Activated CD4-positive, alpha-beta T cell treated with anti-CD3 and anti-CD28 coated beads, Interleukin-2, Interleukin-6, amounts not matched to agents 100 ng/mL and 50 ng/mL, durations not matched to agents 16 hours and 8 hours (primary cell): ENCODE measurements around the gene NR6A1.
"Not testable (repeated sequence)": the region's sequence is repeated elsewhere in the genome, so short reads cannot be mapped to it uniquely, and the experiment has no call there.

Experiments used
- DNase-seq: peaks from one replicate; pipeline ENCODE4 v3.0.0-alpha.2; 2020

The NR6A1 gene

DNA sequence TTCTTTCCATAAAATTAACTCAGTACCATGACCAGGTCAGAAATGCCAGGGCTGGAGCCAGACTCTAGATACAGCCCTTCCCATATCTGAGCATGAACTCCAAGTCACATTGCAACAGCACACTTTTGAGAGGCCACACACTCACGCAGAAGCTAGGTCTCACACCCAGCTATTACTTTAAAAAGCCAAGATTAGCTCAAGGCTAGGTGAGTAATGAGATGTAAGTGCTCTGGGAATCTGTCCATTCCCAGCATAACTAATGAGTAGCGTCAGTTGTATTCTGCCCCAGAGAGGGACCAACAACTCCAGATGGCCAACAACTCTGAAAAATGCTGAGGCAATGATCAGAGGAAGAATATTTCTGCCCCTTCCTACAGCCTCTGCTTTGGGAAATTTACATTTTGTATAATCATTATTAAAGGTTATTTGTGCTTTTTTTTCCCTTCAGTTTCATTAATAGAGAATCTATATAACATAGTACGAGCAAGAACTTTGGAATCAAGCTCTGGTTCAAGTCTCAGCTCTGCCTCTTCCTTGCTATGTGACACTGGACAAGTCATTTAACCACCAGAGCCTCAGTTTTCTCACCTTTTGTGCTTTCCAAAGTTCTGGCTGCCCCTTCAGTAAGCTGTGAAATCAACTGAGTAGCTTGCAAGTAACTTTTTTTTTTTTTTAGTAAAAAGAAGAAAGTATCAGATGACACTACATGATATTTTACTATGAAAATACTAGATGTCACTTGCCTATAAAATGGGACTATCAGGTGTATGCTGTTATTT lies 118.3 kb downstream of the NR6A1 start:
- DNase-seq, result no peak

DNA sequence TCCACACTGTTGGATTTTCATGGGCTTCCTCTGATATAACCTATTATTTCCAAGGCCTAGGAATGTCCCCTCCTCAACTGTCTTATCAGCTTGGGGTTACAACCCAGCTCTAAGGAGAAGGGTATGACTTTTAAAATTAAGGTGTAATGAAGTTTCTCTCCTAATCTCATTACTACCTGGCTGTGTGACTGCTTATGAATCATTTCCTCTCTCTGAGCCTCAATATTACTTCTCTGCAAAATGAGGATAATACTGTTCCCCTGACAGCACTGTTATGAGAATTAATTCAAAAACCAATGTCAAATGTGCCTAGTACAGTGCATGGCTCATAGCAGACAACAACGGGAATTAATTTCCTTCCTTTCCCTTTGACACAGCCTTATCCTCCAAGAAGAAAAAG lies 118.9 kb downstream of the NR6A1 start:
- DNase-seq, result no peak

DNA sequence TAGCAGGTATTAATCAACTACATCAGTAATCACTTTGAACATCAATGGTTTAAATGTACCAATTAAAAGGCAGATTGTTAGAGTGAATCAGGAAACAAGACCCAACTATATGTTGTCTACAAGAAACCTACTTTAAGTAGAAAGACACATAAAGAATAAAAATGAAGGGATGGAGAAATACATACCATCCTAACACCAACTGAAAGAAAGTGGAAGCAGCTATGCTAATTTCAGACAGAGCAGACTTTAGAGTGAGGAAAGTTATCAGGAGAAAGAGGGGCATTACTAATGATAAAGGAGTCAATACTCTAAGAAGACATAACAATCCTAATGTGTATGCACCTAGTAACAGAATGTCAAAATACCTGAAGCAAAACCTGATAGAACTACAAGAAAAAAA lies 125.8 kb downstream of the NR6A1 start:
- no peak for DNase-seq

DNA sequence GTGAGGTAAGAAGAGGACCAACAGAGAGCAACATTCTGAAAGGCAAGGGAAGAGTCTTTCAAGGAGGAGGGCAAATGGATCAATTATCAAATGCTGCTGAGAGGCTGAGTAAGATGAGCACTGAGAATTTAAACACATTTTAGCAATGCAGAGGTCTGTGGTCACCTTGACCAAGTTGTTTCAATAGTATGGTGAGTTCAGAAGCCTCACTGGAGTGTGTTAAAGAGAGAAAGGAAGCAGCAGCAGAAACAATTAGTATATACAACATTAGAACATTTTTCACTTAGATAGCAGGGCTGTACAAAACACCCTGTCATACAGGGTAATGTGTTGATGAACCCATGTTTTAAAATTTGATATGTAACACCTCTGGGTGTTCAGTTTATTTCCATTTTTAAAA lies 131.5 kb downstream of the NR6A1 start:
- DNase-seq, result no peak

DNA sequence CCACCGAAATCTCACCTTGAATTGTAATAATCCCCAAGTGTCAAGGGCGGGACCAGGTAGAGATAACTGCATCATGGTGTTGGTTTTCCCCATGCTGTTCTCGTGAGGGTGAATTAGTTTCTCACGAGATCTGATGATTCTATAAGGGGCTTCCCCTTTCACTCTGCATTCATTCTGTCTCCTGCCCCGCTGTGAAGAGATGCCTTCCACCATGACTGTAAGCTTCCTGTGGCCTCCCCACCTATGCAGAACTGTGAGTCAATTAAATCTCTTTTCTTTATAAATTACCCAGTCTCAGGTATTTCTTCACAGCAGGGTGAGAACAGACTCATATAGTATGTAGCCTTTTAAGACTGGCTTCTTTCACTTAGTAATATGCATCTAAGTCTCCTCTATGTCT lies 135.8 kb downstream of the NR6A1 start:
- no peak for DNase-seq

DNA sequence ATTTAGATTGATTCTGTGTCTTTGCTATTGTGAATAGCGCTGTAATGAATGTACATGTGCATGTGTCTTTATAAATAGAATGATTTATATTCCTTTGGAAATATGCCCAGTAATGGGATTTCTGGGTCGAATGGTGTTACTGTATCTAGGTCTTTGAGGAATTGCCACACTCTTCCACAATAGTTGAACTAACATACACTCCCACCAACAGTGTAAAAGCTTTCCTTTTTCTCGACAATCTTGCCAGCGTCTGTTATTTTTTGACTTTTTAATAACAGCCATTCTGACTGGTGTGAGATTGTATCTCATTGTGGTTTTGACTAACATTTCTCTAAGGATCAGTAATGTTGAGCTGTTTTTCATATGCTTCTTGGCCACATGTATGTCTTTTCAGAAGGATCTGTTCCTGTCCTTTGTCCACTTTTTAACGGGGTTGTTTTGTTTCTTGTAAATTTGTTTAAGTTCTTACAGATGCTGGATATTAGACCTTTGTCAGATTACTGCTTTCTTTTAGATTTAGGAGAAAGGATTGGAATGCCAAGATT lies 139.0 kb downstream of the NR6A1 start:
- no peak for DNase-seq

DNA sequence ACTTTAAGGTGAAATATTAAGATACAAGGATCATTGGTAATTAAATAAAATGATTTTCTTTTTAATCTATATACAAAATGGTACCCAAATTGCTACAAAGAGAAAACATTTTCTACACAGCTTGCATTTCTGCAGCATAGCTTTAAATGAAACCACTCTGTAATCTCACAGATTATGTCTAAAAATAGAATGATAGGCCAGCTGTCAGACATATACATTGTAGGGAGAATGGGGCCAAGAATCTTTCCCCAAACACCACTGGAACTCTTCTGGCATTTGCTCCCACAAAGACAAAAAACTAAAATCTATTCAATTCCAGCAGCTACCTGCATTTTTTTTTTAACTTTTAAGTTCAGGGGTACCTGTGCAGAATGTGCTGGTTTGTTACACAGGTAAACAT lies 139.8 kb downstream of the NR6A1 start:
- no peak for DNase-seq

DNA sequence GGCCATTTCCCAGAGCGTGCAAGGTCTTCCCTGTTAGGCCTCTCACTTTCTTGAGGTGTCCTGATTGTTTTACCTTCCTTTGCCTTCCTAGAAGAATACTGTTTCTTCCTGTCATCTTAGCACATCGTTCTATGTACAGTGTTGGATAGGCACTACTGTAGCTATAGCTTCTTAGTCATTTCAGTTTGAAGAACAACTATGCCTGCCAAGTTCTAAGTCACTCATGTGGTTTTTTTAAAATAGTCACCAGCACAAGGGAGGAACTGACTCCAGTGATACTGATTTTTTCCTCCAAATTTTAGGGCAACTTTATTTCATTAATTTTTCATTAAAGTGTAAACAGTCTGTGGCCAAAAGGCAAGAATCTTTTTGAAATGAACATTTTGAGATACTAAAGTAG lies 141.5 kb downstream of the NR6A1 start:
- no peak for DNase-seq

DNA sequence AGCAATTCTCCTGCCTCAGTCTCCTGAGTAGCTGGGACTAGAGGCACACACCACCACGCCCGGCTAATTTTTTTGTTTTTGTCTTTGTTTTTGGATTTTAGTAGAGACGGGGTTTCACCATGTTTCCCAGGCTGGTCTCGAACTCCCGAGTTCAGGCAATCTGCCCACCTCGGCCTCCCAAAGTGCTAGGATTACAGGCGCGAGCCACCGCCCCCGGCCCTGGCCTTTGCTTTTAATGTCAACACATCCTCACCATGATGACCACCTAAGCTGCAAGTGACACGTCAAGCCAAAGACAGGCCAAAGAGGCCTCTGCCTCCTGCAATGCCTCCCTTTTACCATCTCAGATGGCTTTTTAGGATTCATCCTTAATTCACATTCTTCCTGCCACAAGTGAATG lies 142.4 kb downstream of the NR6A1 start:
- no peak for DNase-seq

DNA sequence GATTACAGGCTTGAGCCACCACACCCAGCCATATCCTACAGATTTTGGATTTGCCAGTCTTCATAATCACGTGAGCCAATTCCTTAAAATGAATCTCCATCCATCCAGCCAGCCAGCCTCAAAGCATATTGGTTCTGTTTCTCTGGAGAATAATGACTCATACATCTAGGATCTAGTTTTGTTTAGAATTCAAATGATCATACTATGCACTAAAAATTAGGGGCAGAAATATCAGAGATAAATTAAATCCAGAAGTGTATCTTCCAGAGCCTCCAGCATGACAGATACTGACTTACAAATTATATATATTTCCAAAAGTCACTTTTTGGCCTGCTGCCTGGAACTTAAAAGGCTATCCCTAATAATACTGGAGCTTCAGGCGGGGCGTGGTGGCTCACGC lies 144.8 kb downstream of the NR6A1 start:
- DNase-seq, result no peak

DNA sequence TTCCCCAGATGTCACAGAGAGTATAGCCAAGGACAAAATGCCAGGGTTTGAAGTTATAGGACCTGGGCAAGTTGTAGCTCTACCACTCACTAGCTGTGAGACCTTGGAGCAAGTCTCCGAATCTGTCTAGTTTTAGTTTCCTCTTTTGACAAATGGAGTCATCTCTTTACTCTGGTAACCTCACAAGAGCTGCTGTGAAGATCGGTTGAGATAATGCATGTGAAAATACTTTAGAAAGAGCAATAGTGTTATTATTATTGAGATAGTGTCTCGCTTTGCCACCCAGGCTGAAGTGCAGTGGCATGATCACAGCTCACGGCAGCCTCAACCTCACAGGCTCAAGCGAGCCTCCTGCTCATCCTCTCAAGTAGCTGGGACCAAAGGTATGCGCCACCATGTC lies 146.0 kb downstream of the NR6A1 start:
- DNase-seq, result peak; percentile 10

DNA sequence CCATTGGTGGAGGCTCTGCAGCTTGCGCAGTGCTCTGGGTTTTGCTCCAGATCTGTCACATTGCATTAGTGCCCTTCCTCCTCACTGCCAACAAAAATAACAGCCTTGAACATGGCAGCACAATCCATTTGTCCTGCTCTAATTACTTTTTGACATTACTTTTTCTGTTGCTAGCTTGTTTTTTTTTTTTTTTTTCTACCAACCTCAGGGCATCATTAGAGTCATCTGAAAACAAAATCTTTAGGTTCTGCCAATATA lies 146.4 kb downstream of the NR6A1 start:
- DNase-seq, result no peak

DNA sequence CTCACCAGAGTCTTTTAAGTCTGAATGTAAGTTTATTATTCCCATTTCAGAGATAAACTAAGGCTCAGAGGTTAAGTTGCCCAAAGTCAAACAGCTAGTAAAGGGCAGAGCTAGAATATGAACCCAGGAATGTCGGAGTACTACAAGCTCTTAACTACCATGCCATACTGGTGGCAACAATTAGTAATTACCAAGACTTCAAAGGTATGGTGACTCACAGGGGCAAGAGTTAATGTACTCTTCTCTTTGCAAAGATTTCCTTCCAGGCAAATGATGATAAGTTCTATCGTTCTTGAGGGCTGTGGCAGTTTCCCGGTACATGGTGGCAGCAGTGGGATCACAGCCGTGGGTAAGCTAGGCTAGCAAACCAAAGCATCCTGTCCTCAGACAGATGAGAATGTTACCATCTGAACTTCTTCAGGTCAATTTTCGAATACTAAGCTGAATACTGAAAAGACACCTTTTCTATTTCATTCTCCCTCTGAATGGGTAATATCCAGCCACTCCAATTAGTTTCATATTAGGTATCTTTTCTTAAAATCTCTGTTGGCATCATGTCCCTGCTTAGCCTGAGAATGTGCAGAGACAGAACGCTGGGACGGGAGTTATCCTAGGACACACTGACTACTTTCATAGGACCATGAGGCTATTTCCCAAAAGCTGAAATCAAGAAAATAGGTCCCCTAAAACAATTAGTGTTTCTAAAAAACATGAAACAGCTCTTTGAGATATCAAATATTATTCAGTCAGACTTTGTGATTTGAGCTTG lies 147.0 kb downstream of the NR6A1 start:
- DNase-seq, result no peak

DNA sequence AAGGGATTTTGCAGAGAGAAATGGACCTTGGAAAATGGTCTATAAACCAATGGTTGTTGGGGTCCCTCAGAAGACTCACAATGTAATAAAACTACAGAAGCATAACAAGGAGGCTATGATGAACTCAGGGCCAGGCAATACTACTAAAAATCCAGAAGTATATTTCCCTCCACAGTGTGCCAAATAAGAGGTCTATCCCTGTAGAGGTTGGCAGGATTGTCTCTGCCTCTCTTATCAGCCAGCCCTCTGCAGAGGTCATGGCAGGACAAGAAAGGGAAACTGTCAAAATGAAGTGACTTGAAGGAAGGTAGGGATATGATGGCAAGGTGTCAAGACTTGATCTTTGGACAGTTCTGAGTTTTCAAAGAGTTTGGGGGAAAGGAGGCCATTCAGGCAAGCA lies 148.2 kb downstream of the NR6A1 start:
- DNase-seq, result no peak

DNA sequence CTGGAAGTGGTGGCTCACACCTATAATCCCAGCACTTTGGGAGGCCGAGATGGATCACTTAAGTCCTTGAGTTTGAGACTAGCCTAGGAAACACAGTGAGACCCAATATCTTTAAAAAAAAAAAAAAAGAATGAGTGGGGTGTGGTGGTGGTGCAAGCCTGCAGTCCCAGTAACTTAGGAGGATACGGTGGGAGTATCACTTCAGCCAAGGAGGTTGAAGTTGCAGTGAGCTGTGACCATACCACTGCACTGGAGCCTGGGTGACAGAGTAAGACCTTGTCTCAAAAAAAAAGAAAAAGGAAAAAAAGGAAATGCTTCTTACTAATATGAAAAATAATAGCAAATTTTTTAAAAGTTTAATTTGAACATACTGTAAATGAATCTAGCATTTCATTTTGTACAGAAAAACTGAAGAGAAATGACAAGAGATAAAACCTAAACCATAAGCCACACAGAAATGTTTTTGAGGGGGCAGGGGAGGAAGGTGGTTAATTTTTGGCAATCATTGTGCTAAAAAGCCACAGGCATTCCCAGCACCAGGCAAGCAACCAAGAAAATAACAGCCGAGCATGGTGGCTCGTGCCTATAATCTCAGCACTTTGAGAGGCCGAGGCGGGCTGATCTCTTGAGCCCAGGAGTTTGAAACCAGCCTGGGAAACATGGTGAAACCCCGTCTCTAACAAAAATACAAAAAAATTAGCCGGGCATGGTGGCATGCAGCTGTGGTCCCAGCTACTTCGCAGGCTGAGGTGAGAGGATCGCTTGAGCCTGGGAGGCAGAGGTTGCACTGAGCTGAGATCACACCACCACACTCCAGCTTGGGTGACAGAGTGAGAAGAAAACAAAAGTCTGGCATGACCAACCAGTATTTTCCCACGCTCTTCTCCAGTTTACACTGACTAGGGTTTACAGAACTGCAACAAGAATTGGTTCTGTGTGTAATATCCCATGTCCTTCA lies 149.5 kb downstream of the NR6A1 start:
- DNase-seq, result no peak

DNA sequence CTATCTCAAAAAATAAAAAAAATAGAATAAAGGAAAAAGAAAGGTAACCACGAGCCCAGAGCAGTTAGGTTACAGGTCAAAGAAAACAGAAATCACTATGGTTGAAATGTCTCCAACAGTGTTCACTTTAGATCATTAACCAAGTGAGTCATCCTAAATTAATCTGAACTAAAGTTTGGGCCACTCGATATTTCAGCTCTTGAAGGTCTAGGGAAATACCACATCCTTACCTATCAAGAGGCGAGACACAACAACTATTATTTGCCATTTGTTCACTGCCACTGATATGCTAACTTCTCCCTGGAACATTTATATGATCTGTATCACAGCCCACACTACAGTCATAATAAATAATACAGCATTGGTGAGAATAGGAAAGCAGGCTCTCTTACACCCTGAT lies 152.6 kb downstream of the NR6A1 start:
- DNase-seq, result no peak

DNA sequence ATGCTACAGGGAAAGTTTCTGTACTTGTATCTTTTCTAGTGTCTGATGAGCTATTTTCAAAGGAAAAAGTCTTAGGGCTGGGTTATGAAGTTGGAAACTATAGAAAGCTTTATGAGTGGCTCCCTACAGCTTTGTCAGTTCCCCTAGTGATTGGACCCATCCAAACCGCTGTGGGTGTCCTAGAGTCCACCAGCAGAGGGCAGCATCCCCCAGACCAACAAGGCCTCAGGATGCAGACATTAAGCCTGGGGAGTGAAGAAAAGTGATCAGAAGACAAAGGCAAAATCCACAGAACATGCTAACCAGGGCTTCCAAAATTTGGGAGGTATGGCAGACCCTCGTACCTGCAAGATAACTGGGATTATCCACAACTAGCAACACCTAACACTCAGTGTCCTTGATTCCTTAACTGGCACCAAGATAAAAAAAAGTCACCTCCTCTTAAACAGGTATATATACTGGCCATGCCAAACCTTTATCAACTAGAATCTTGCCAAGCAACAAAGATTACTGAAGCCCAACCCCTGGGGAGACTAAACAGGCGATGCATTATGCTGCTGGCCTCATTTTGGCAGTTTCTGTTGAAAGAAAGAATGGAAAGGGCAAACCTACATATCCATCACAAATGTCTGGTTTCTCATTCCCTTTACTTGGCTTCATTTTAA lies 153.5 kb downstream of the NR6A1 start:
- DNase-seq, result peak; percentile 81

DNA sequence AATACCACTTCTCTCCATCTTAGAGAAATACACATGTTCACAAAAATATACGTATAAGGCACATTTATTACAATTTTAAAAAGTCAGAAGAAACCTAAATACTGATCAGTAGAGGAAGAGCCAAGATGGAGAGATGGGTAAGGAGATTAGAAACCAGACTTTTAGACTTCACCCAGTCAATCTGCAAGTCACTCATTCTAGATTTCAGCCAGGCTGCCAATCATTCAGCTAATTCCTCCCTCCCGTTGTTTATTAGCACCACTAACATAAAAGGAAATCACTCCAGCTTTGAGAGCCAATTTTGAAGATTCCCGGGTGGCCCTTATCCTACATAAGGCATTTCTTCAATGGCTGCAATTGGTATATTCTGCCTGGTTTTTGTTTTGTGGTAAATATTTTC lies 154.2 kb downstream of the NR6A1 start:
- no peak for DNase-seq

DNA sequence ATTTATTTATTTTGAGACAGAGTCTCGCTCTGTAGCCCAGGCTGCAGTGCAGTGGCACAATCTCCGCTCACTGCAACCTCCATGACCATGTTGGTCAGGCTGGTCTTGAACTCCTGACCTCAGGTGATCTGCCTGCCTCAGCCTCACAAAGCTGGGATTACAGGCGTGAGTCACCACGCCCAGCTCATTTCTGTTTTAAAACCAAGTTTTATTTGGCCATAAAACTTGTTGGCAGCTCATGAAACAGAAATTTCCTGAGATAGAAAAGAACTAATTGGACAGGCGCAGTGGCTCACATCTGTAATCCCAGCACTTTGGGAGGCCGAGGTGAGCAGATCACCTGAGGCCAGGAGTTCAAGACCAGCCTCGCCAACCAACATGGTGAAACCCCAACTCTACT lies 155.3 kb downstream of the NR6A1 start:
- not testable (repeated sequence) for DNase-seq

DNA sequence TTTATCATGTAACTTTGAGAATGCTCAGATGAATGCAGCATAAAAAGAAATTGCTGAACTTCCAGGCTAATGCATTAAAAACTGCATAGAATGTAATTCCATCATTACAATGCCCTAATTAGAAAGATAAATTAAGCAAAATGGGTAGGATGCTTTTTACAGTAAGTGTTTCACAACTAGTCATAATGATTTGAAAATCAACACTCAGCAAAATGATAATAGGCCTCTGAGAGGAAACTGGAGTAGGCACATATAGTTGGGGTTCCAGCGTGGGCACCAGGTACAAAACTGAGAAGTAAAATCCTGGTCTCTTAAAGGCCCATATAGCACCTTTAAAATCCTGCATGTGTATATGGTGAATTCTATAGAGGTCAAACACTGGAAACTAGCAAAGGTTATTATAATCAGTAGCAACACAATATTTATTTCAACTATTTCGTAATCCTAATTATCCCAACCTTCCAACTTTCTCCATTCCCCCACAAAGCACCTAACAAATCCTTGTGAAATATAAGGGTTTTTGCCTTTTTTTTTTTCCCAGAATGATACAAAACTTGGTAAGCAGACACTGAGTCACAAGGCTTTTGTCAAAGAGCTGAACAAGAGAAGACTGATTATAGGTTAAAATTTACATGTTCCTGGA lies 155.9 kb downstream of the NR6A1 start:
- DNase-seq, result no peak

DNA sequence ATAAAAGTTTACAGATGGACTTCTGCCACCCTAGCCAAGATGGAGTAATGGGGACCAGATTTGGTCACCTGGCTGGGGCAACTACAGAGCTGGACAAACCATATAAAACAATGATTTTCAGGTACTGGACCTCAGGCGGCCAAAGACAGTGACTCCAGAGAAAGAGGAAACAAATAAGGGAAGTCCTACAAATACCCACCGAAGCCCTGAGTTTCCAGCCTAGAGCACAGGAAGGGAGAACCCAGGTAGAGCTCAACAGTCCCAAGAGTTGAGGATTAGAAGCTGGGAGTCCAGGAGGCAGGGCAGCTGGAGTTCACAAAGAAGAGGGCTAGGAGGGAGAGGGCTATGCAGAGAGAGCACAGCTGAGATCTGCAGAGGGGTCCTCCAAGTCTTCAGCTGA lies 157.3 kb downstream of the NR6A1 start:
- DNase-seq, result no peak

DNA sequence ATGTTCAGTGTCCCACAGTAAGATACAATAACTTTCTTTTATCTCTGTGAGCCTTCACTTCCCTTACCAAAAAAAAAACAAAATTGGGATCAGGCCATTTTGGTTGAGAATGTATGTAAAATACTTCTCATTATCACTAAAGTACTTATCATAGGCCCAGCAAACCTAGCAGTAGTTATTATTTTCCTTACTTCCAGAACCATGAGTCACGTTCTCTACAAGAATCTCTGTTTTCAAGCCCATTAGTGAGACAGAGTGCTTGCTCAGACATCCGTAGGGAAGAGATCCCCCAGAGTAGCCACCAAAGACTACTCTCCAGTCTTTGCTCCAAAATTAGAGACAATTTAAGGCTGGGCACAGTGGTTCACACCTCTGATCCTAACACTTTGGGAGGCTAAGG lies 160.0 kb downstream of the NR6A1 start:
- DNase-seq, result no peak
